Posterior cingulate gyrus (tissue), 11 donors: ENCODE results near the gene TDRD9.
A peak's percentile ranks its signal among the peaks of the same experiment; 100 is the strongest.
"Not testable (repeated sequence)": the region's sequence is repeated elsewhere in the genome, so short reads cannot be mapped to it uniquely, and the experiment has no call there.

Experiments used
- DNase-seq, 10 donors: peaks; one replicate each; pipeline versions ENCODE4 v3.0.0 to v3.0.0-alpha.2; 2020 to 2021; ENCODE audit warnings: mixed read lengths in 3 of 10
- intact Hi-C: fragments of 100-400 bp; cut with DNase I; formaldehyde crosslinking; loops from one replicate; pipeline ENCODE4 v1.15.1; 2023

Gene TDRD9

DNA sequence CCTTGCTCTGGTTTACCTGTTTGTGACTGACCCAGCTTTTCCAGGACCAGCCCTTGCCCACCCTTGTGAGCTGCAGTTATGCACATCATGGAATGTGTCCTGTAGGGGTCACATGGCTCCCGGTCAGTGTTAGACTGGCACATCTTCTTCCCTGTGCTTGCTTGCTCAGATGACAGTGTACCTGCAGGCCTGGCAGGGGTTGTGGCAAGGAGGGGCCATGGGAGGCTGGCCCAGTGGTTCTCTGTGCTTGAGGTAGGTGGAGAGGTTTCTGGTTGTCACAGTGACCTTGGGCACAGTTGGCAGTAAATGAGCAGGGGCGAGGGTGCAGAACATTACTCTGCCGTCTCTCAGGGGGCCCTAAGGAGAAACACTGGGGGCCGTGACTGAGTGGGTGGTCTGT lies 41.7 kb downstream of the TDRD9 start:
- DNase-seq, result no peak
- intact Hi-C loops, result no loop called here

DNA sequence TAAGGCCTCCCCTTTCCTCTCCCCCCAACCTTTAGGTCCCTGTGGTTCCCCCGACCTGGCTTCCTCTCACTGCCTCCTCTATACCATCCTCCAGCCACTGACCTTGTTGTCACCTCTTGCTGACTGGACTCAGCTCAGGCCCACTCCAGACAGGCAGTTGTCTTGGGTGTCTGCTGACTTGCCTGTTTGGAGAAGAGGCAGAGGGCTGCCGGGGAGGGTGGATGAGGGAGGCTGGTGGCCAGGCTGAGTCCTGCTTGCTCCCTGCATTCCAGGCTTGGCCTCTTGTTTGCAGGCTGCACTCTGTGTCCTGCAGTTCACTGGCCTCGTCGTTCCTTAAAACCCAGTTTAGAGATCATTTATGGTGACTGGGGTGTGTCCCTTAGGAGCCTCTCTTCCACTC lies 45.1 kb downstream of the TDRD9 start:
- intact Hi-C loops, result no loop called here
- DNase-seq, result no peak

DNA sequence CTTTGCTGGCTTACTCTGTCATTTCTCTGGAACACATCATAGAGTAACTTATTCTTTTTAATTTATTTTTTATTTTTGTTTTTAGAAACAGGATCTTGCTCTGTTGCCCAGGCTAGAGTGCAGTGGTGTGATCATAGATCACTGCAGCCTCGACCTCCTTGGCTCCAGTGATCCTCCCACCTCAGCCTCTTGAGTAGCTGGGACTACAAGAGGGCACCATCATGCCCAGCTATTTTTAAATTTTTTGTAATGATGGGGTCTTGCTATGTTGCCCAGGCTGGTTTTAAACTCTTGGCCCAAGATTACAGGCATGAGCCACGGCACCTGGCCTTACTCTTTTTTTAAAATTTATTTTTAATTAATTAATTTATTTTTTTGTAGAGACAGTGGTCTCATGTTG lies 46.3 kb downstream of the TDRD9 start:
- intact Hi-C loops, result no loop called here
- DNase-seq, result no peak

DNA sequence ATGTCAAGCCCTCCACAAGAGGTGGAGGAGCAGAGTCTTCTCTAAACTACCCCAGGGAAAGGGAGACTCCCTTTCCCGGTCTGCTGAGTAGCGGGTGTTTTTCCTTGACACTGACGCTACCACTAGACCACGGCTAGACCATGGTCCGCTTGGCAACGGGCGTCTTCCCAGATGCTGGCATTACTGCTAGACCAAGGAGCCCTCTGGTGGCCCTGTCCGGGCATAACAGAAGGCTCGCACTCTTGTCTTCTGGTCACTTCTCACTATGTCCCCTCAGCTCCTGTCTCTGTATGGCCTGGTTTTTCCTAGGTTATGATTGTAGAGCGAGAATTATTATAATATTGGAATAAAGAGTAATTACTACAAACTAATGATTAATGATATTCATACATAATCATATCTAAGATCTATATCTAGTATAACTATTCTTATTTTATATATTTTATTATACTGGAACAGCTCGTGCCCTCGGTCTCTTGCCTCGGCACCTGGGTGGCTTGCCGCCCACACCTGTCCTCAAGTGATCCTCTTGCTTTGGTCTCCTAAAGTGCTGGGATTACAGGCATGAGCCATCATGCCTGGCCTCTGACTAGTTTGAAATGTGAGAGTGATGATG lies 52.5 kb downstream of the TDRD9 start:
- intact Hi-C loops, result not testable (repeated sequence)
- peak; percentile 38 to 96 (median 70) for DNase-seq

- intact Hi-C loops, result no loop called here
- DNase-seq, result no peak
Observed at GRCh38 chr14:103984196-103984595, 55.9 kb downstream of the TDRD9 start.

DNA sequence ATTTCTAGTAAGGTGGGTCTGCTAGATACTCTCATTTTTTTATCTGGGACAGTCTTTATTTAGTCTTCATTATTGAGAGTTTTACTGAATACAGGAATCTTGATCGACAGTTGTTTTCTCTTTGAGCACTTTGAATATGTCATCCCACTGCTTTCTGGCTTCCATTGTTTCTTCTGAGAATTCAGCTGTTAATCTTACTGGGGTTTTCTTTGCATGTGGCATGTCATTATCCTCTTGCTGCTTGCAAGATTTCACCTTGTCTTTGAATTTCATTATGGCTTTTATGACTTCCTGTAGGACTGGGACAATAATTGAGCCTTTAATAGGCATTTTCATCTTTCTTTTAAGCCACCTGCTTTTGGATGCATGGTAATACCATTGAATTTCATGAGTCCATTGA lies 60.8 kb downstream of the TDRD9 start:
- intact Hi-C loops, result no loop called here

GRCh38 chr14:103989964-103990363 lies 61.7 kb downstream of the TDRD9 start:
- intact Hi-C loops, result no loop called here
- DNase-seq, result no peak

More for the DNA sequence above, 60.8 kb downstream of the TDRD9 start:
- DNase-seq, result no peak

DNA sequence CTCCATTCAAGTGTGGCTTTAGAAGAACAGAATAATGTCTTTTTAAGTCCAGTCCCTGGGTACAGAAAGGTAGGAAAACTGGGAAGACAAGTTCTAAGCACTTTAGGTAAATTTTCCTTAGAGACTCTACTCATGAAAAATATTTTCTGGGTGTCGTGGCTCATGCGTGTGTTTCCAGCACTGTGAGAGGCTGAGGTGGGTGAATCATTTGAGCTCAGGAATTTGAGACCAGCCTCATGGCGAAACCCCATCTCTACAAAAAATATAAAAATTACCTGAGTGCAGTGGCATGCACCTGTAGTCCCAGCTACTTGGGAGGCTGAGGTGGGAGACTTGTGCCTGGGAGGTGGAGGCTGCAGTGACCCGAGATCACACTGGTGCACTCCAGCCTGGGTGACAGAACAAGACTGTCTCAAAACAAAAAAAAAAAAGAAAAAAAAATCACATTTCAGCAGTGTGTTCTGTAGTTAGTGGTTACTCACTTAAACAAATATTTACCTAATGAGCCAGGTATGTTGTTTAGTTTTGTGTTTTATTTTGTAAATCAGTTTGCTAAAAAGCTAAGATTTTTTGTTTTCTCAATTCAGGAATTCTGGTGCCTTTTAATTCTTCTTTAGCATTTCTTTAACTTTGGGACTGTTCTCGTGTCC lies 66.4 kb downstream of the TDRD9 start:
- intact Hi-C loops, result no loop called here
- no peak for DNase-seq

DNA sequence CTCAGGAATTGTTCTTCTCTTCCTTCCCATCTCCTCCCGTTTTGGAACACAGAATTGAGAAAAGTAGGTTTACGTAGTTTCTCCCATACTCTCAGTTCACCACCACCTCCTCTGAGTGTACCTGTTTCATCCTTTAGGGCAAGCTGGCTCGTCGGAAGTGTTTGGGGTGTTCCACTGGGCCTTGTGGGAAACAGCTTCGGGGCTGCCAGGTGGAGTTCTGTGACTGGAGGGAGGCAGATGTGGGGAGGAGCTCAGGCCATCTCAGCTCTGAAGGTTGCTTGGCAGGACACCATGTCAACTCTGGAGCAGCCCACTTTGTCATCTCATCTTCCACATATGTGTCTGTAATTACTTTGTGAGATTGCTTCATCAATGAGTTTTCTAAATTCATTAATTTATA lies 67.6 kb downstream of the TDRD9 start:
- DNase-seq, result peak in 1 of 10 donors; percentile 44
- intact Hi-C loops, result no loop called here

GRCh38 chr14:103997391-103997790 lies 69.1 kb downstream of the TDRD9 start:
- DNase-seq, result no peak
- intact Hi-C loops, result no loop called here

GRCh38 chr14:103998027-103998426 lies 69.8 kb downstream of the TDRD9 start:
- no peak for DNase-seq

GRCh38 chr14:103999795-104000440 lies 71.7 kb downstream of the TDRD9 start:
- DNase-seq, result no peak
- intact Hi-C loops, result no loop called here

More at GRCh38 chr14:103998027-103998426, 69.8 kb downstream of the TDRD9 start:
- intact Hi-C loops, result no loop called here

- intact Hi-C loops, result no loop called here
- no peak for DNase-seq
Observed at GRCh38 chr14:104001003-104001402, 72.7 kb downstream of the TDRD9 start.

DNA sequence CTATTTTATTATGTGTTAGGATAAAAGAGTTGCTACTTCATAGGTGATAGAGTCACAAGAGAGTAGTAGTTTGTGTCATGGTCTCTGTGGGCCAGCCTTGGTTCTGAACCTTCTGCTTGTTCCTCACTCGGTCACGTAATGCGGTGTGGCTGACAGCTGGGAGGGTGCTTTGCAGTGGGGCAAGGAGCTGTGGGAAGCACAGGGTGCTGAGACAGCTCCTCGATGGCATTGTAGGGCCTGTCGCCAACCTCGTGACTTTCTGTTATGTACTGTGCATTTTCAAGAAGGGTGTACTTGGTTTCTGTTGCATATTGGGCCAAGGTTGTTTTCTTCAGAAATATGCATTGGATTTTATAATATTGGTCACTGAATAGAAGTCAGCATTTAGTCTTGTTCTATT lies 75.4 kb downstream of the TDRD9 start:
- intact Hi-C loops, result no loop called here
- no peak for DNase-seq

DNA sequence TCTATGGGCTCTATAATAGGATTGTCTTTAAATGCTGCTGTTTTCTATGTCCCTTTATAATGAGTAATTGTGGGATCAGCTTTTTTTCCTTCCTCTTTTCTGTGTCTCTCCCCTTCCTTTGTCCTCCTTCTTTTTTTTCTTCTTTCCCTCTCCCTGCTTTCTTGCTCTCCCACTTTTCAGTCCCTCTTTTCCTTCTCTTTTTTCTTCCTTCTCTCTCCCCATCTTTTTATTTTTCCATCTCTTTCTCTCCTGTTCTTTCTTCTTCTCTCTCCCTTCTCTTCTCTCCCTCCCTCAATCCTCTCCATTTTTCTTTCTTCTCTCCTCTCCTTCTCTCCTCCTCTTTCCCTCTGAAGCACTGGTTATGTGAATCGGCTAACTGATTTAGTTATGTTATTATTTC lies 76.6 kb downstream of the TDRD9 start:
- no peak for DNase-seq

DNA sequence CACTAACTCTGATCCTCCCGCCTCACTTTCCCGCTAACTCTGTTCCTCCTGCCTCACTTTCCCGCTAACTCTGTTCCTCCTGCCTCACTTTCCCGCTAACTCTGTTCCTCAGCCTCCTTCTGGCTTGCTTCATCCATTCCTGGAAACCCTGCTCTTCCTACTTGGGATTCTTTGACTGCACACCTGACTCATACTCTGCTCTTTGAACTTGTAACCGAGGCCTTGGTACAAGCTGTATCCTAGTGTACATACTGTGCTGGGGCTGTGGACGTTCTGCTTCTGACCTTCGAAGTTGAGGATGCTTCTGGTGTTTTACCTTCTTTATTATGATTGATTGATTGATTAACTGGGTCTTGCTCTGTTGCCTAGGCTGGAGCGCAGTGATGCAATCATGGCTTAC lies 77.2 kb downstream of the TDRD9 start:
- intact Hi-C loops, result no loop called here
- no peak for DNase-seq

More for the DNA sequence above, 76.6 kb downstream of the TDRD9 start:
- intact Hi-C loops, result no loop called here

DNA sequence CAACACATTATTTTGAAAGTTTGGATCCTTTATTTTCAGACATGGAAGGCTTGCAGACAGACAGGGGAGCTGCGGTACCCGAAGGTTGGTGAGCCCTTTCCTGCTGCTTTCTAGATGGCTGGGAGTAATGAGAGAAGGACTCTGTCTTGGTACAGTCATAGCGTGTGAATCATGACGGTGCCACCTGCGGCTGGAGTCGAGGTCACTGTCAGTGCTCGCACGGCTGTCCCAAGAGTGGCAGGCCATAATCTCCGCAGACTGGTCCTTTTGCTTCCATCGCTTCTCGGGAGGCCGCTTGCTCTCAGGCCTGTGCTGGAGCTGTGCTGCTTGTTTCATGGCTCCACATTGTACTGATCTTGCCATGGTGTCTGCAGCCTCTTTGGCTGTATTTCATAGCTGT lies 78.9 kb downstream of the TDRD9 start:
- DNase-seq, result peak in 1 of 10 donors; percentile 27
- intact Hi-C loops, result no loop called here

GRCh38 chr14:104009297-104009696 lies 81.0 kb downstream of the TDRD9 start:
- intact Hi-C loops, result no loop called here

GRCh38 chr14:104011824-104012517 lies 83.7 kb downstream of the TDRD9 start:
- intact Hi-C loops, result no loop called here
- DNase-seq, result no peak

More at GRCh38 chr14:104009297-104009696, 81.0 kb downstream of the TDRD9 start:
- DNase-seq, result no peak

DNA sequence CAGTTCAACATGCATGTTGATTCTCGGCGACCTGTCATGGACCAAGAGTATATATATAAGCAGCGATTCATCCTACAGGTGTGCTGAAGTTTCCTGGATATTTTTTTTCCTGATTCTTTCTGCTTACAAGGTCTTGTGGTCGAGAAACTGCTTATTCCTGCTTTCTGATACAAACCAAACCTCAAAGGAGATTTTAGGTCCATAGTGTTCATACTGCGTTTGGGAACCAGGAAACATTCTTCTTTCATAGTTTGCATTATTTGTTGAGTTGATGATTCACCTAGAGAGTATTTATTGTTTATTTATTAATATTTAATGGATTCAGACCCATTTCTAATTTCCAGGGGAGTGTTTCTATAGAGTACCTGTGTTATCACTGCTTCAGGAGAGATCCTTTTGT lies 86.5 kb downstream of the TDRD9 start:
- DNase-seq, result no peak
- intact Hi-C loops, result no loop called here

GRCh38 chr14:104016873-104017650 lies 88.8 kb downstream of the TDRD9 start:
- intact Hi-C loops, result no loop called here
- no peak for DNase-seq
